Brain microvascular endothelial cell (primary cell): ENCODE data around the gene CREB3L2.

ENCODE experiments used
- DNase-seq: peaks from one replicate; pipeline ENCODE4 v3.0.0-alpha.2; 2020
- H3K27ac ChIP-seq: fragments of 250-450 bp; sonication (Bioruptor Pico); 2 replicates; pipeline ENCODE4 v1.5.1; 2020; ENCODE audit warnings: mild to moderate bottlenecking, moderate library complexity
- H3K27me3 ChIP-seq: fragments of 250-450 bp; sonication (Bioruptor Pico); replicated peaks from 2 replicates; pipeline ENCODE4 v1.5.1; 2020; ENCODE audit warnings: mild to moderate bottlenecking
- H3K36me3 ChIP-seq: fragments of 250-450 bp; sonication (Bioruptor Pico); replicated peaks from 2 replicates; pipeline ENCODE4 v1.5.1; 2020; ENCODE audit warnings: mild to moderate bottlenecking
- H3K4me3 ChIP-seq: 2 replicates; pipeline ENCODE4 v1.5.1; 2011; ENCODE audit warnings: low read depth, mild to moderate bottlenecking, control low read depth, low read length, moderate library complexity
- in situ Hi-C: cut with HindIII; loops from 2 replicates; pipeline ENCODE4 v1.10.0; 2017; ENCODE audit warnings: low sequenced_read_pairs, low pct_ligation_motif_present
- TF ChIP-seq, protein P1 (sequence below): IDR thresholded peaks from 2 replicates; pipeline ENCODE4 v1.5.1; 2011; ENCODE audit warnings: low read depth, mild to moderate bottlenecking, moderate library complexity, low read length, control low read depth, inconsistent platforms; ENCODE audit errors: missing control alignments

Gene CREB3L2

DNA sequence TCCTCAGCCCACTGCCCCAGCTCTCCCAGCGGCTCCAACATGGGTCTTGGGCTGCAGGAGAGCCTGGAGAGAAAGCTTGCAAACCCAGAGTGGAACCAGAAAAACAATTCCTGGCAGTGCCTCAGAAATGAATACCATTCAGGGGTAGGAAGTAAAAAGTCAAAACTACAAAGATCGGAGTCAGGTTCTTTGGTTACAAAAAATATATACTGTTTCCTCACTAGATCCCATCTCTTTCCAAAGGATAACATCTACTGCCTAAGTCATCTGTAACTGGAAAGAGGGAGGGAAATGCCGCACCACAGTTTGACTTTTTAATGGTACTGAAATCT, 14.9 kb downstream of the CREB3L2 start:
- in situ Hi-C loops = no loop called here
- no peak for DNase-seq
- Histone ChIP-seq H3K27me3 (no peaks in the 10 kb centered on the region), H3K36me3 (peaks cover 19% of the 10 kb centered on the region), H3K4me3 (no peak overlapping the region), H3K27ac (peak overlapping the region; percentile 65)
- TF ChIP-seq, protein P1, sequence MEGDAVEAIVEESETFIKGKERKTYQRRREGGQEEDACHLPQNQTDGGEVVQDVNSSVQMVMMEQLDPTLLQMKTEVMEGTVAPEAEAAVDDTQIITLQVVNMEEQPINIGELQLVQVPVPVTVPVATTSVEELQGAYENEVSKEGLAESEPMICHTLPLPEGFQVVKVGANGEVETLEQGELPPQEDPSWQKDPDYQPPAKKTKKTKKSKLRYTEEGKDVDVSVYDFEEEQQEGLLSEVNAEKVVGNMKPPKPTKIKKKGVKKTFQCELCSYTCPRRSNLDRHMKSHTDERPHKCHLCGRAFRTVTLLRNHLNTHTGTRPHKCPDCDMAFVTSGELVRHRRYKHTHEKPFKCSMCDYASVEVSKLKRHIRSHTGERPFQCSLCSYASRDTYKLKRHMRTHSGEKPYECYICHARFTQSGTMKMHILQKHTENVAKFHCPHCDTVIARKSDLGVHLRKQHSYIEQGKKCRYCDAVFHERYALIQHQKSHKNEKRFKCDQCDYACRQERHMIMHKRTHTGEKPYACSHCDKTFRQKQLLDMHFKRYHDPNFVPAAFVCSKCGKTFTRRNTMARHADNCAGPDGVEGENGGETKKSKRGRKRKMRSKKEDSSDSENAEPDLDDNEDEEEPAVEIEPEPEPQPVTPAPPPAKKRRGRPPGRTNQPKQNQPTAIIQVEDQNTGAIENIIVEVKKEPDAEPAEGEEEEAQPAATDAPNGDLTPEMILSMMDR = no peak

GRCh38 chr7:137986252-137987017, 15.5 kb downstream of the CREB3L2 start:
- in situ Hi-C loops = no loop called here
- TF ChIP-seq, protein P1 = no peak
- no peak overlapping the region for H3K4me3 ChIP-seq
- peaks cover 22% of the 10 kb centered on the region for H3K36me3 ChIP-seq
- DNase-seq = no peak
- H3K27ac ChIP-seq = peak overlapping the region; percentile 65
- H3K27me3 ChIP-seq = no peaks in the 10 kb centered on the region

DNA sequence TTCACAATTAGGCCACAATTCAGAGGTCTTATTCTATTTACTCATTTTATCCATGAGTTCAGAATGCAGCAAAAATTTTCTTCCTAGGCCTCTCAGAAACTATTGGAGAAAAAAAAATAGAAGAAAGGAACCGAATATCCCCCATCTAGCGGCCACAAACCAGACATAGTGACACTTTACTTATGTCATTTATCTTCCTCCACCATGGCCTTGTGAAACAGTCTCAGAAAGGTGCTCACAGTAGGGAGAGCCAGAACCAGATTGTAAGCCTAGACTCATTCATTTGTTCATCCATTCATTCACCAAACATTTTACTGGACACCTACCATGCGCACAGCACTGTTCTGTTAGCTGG, 16.0 kb downstream of the CREB3L2 start:
- Histone ChIP-seq H3K27ac (peak overlapping the region; percentile 65), H3K36me3 (peaks cover 22% of the 10 kb centered on the region), H3K4me3 (no peak overlapping the region), H3K27me3 (no peaks in the 10 kb centered on the region)
- TF ChIP-seq, protein P1 = no peak
- no peak for DNase-seq
- in situ Hi-C loops = no loop called here

DNA sequence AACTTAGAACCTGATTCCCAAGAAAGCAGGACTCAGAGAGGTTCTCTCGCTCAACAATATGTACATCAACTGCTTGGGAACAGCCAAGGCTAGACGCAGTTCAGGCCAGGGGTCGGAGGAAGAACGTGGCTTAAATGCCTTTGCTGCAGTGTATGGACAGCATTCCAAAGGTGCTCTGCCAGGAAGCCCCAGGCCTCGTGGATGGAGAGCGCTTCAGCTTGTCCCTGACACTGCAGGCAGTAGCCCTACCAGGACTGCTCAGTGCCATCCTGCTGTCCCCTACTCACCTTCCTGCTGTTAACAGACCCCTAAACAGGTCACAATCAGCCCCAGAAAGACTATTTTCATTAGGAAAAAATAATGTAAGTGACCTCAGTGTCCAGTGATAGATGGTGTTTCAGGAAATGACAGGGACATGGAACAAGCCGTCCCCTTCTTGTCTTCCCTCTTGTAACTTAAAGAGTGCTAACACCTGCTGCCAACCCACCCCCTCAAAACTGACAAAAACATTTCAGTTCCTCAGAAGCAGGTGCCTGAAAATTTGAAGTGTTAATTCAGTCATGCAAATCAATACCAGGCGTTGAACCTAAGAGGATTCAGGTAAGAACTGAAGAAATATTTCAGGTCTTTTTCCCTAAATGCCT, 16.5 kb downstream of the CREB3L2 start:
- in situ Hi-C loops = no loop called here
- no peaks in the 10 kb centered on the region for H3K27me3 ChIP-seq
- peak overlapping the region; percentile 65 for H3K27ac ChIP-seq
- TF ChIP-seq, protein P1 = no peak
- no peak overlapping the region for H3K4me3 ChIP-seq
- peak; percentile 65 for DNase-seq
- H3K36me3 ChIP-seq = peaks cover 22% of the 10 kb centered on the region

DNA sequence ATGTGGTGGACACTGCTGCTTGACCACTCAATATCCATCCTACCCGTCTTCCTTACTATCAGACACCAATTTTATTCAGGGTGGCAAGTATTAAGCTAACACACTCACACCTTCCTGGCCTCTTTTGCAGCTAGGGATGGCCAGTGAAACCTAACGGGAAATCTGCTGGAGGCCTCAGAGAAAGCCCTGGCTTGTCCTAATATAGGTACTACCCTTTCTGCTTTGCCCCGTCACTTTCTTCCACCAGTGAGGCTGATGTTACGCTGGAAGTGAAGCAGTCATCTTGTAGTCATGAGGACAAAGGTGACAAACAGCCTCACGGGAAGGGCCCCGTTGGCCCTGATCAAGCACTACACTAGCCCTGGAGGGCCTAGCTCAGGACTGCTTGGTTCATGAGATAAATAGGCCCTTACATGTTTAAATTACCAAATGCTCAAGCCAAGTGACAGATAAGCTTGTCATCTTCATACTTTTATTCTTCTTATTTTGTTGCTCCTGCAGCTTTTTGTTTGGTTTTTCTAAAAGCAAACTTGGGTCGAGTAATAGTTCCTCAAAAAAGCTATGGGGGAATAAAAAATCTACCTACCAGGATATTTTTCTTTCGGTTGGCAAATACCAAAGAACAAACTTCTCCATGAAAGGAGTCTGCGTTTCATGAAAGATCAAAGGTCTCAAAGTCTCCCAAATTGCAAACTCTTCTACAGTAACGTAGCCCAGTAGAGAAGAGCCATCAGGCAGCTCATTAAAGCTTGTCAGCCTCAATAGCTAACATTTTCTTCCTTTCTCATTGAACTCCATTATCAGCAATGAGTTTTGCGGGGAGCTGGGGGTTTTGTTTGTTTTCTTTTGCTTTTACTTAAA, 17.5 kb downstream of the CREB3L2 start:
- in situ Hi-C loops = no loop called here
- H3K27me3 ChIP-seq = no peaks in the 10 kb centered on the region
- peaks cover 22% of the 10 kb centered on the region for H3K36me3 ChIP-seq
- peak overlapping the region; percentile 65 for H3K27ac ChIP-seq
- H3K4me3 ChIP-seq = no peak overlapping the region
- DNase-seq = no peak
- TF ChIP-seq, protein P1 = no peak
